ENCODE data around the gene RETREG3. TPM values are rescaled to one million over a fixed set of nuclear protein-coding genes. Genes with fewer than 3 reads are reported as not detected.
"Not testable (repeated sequence)": the region's sequence is repeated elsewhere in the genome, so short reads cannot be mapped to it uniquely, and the experiment has no call there.

The RETREG3 gene
- total RNA-seq, 1 donor from 2014 or later = 75.4 TPM

DNA sequence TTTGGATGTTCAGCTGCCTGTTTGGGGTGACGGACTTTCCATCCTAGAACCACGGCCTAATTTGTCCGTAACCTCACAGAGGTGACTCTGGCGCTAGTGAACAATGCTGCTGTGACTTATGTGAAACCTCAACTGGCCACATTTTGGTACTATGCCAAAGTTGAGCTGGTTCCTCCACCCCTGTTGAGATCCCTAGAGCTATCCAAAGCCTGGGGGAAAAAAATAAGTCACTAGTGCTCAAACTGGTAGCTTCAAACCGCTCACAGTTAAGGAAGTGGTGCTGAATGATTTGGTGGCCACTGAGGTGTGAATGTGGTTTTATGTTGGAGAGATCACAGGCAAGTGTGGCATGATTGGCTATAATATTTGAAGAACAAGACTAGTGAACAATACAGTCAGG lies 38.6 kb upstream of the RETREG3 start:
- no peaks in the 10 kb centered on the region for H3K9me3 ChIP-seq

DNA sequence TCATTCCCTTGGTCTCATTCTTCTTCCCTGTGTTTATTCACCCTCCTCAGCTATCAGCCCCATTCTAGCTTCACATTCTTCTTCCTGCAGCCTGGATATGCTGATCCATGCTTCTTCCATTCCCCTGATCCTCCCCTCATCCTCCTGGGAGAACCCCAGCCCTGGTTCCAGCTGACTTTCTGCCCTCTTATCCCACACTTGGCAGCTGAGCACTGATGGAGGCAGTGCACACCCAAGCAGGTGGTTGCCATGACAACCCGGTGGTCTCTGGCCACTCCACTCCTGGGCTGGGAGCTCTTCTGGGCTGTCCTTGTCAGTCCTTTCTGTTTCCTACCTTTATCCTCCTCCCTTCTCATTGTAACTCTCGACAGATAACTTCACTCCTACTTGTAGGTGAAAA lies 33.2 kb upstream of the RETREG3 start:
- no peaks in the 10 kb centered on the region for H3K4me1 ChIP-seq
- TF ChIP-seq POLR2A (IDR thresholded peaks at IDR 0.05) (no peak), POLR2AphosphoS5 (IDR thresholded peaks at IDR 0.05; ENCODE audit: insufficient read depth in 1 of 2, low read depth in 1 of 2) (no peak)
- TF ChIP-seq, protein P1, sequence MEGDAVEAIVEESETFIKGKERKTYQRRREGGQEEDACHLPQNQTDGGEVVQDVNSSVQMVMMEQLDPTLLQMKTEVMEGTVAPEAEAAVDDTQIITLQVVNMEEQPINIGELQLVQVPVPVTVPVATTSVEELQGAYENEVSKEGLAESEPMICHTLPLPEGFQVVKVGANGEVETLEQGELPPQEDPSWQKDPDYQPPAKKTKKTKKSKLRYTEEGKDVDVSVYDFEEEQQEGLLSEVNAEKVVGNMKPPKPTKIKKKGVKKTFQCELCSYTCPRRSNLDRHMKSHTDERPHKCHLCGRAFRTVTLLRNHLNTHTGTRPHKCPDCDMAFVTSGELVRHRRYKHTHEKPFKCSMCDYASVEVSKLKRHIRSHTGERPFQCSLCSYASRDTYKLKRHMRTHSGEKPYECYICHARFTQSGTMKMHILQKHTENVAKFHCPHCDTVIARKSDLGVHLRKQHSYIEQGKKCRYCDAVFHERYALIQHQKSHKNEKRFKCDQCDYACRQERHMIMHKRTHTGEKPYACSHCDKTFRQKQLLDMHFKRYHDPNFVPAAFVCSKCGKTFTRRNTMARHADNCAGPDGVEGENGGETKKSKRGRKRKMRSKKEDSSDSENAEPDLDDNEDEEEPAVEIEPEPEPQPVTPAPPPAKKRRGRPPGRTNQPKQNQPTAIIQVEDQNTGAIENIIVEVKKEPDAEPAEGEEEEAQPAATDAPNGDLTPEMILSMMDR (IDR thresholded peaks at IDR 0.05) = no peak
- no peaks in the 10 kb centered on the region for H3K9me3 ChIP-seq
- H3K36me3 ChIP-seq = no peaks in the 10 kb centered on the region
- DNase-seq (ENCODE audit: extremely low spot score in 2 of 2) = no peak
- no peak overlapping the region for H3K4me3 ChIP-seq
- intact Hi-C loops (cut with DNase I) = no loop called here
- no peaks in the 10 kb centered on the region for H3K27me3 ChIP-seq
- H3K27ac ChIP-seq = no peak overlapping the region

More for the DNA sequence above, 38.6 kb upstream of the RETREG3 start:
- intact Hi-C loops (cut with DNase I) = no loop called here
- no peak overlapping the region for H3K27ac ChIP-seq
- H3K36me3 ChIP-seq = no peaks in the 10 kb centered on the region
- TF ChIP-seq POLR2A (IDR thresholded peaks at IDR 0.05) (no peak), POLR2AphosphoS5 (IDR thresholded peaks at IDR 0.05; ENCODE audit: insufficient read depth in 1 of 2, low read depth in 1 of 2) (no peak)
- no peaks in the 10 kb centered on the region for H3K4me1 ChIP-seq
- no peaks in the 10 kb centered on the region for H3K27me3 ChIP-seq
- no peak for DNase-seq (ENCODE audit: extremely low spot score in 2 of 2)
- H3K4me3 ChIP-seq = no peak overlapping the region

DNA sequence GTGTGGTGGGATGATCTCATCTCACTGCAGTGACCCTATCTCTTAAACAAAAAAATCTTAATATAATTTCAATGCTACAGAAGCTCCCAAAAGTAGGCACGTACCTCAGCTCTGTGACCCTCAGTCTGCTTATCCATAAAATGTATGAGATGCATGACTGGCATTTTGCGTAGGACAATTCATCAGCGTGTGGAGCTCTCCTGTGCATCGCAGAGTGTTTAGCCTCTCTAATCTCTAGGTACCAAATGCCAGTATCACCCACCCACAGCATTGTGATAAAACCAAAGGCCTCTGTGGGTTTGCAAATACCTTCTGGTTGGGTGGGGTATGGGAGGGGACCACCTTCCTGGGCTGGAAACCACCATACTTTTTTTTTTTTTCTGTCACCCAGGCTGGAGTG lies 30.9 kb upstream of the RETREG3 start:
- Histone ChIP-seq H3K36me3 (no peaks in the 10 kb centered on the region), H3K27ac (no peak overlapping the region), H3K4me3 (no peak overlapping the region), H3K27me3 (no peaks in the 10 kb centered on the region), H3K4me1 (no peaks in the 10 kb centered on the region), H3K9me3 (no peaks in the 10 kb centered on the region)
- intact Hi-C loops (cut with DNase I) = no loop called here
- no peak for DNase-seq (ENCODE audit: extremely low spot score in 2 of 2)
- TF ChIP-seq POLR2AphosphoS5 (IDR thresholded peaks at IDR 0.05; ENCODE audit: insufficient read depth in 1 of 2, low read depth in 1 of 2) (no peak), POLR2A (IDR thresholded peaks at IDR 0.05) (no peak)

DNA sequence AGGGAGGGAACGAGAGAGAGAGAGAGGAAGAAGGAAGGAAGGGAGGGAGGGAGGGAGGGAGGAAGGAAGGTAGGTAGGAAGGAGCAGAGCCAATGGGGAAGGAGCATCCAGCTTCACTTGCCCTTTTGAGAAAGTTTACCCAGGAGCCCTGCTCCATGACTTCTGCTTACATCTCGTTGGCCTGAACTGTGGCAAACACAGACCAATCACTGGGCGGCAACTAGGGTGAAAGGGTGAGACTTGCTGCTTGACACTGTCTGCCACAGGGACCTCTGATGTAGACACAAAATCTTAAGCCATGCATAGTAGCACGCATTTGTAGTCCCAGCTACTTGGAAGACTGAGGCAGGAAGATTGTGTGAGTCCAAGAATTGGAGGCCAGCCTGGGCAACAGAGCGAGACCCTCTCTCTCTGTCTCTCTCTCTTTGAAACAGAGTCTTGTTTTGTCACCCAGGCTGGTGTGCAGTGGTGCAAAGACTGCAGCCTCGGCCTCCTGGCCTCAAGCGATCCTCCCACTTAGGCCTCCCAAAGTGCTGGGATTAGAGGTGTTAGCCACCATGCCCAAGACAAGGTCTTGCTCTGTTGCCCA lies 30.4 kb upstream of the RETREG3 start:
- Histone ChIP-seq H3K4me3 (no peak overlapping the region), H3K36me3 (no peaks in the 10 kb centered on the region), H3K4me1 (no peaks in the 10 kb centered on the region), H3K9me3 (no peaks in the 10 kb centered on the region), H3K27me3 (no peaks in the 10 kb centered on the region), H3K27ac (no peak overlapping the region)
- no peak for TF ChIP-seq POLR2A (IDR thresholded peaks at IDR 0.05)
- no peak for TF ChIP-seq POLR2AphosphoS5 (IDR thresholded peaks at IDR 0.05; ENCODE audit: insufficient read depth in 1 of 2, low read depth in 1 of 2)
- DNase-seq (ENCODE audit: extremely low spot score in 2 of 2) = no peak
- intact Hi-C loops (cut with DNase I) = no loop called here

DNA sequence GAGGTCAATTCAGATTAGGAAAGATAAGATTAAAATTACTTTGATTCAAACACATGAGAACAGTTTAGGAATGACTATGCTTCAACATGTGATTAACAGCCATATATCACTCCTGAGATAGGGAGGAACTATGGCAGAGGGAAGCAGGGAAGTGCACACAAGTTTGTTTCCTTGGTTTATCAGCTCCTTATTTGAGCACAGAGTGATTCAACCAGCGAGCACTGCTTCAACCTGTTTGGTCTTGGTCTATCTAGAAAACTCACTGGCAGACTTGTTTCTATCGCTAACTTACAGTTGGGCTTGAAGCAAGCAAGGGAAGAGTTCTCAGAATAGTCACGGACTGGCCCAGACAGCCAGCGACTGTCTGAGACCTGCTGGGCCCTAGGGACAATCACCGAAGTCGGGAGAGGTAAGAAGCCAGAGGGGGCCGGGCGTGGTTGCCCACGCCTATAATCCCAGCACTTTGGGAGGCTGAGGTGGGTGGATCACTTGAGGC lies 23.8 kb upstream of the RETREG3 start:
- Histone ChIP-seq H3K9me3 (no peaks in the 10 kb centered on the region), H3K36me3 (no peaks in the 10 kb centered on the region), H3K4me1 (no peaks in the 10 kb centered on the region), H3K27me3 (no peaks in the 10 kb centered on the region), H3K27ac (peak overlapping the region; percentile 27), H3K4me3 (no peak overlapping the region)
- intact Hi-C loops (cut with DNase I) = no loop called here
- TF ChIP-seq POLR2AphosphoS5 (IDR thresholded peaks at IDR 0.05; ENCODE audit: insufficient read depth in 1 of 2, low read depth in 1 of 2) (peak in 1 of 2 donors; percentile 84), POLR2A (IDR thresholded peaks at IDR 0.05) (no peak)
- TF ChIP-seq, protein P1 (IDR thresholded peaks at IDR 0.05) = no peak
- no peak for DNase-seq (ENCODE audit: extremely low spot score in 2 of 2)

DNA sequence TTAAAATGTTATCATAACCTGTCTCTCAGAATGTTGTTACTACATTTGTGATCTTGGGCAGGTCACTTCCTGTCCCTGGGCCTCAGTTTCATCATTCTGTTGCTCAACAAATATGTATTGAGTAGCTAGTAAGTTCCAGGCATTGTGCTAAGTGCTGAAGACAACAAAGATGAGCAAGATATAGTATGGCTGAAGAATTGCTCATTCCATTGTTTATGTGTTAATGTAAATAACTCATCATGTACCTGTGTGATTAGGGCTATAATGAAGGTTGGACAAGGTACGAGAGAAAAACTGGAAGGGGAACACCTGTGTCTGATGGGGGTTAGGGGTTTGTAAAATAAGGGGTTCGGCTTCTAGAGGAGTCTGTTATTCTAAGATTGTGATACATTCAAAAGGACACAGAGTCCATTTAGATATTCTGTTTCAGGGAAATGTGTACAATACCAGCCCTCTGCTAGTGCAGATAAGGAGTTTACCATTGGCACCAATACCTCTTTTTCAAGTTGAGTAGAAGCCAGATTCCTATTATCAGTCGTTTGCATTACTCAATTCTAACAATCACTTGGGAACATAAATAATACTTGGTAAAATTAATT lies 20.3 kb upstream of the RETREG3 start:
- DNase-seq (ENCODE audit: extremely low spot score in 2 of 2) = no peak
- no peaks in the 10 kb centered on the region for H3K27me3 ChIP-seq
- no peak overlapping the region for H3K4me3 ChIP-seq
- TF ChIP-seq POLR2AphosphoS5 (IDR thresholded peaks at IDR 0.05; ENCODE audit: insufficient read depth in 1 of 2, low read depth in 1 of 2) = peak in 1 of 2 donors; percentile 70
- TF ChIP-seq POLR2A (IDR thresholded peaks at IDR 0.05) = no peak
- no peaks in the 10 kb centered on the region for H3K36me3 ChIP-seq
- H3K4me1 ChIP-seq = peaks cover 2% of the 10 kb centered on the region
- H3K9me3 ChIP-seq = no peaks in the 10 kb centered on the region
- H3K27ac ChIP-seq = no peak overlapping the region
- intact Hi-C loops (cut with DNase I) = no loop called here

DNA sequence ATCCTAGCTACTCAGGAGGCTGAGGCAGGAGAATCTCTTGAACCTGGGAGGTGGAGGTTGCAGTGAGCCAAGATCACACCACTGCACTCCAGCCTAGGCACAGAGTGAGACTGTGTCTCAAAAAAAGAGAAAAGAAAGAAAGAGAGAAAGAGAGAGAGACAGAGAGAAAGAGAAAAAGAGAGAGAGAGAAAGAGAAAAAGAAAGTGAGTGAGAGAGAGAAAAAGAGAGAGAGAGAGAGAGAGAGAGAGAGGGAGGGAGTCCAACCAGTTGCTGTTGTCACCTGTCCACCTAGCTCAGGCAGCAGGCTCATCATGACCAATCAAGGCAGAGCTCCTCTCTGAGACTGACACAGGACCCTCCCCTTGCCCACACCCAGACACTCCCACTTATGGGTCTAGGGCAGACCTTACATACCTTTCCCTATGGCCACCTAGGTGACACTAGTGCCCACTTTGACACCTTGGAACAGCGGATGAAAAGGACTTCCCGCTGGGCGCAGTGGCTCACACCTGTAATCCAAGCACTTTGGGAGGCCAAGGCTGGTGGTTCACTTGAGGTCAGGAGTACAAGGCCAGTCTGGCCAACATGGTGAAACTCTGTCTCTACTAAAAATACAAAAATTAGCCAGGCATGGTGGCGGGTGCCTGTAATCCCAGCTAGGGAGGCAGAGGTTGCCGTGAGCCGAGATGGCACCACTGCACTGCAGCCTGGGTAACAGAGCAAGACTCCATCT lies 18.0 kb upstream of the RETREG3 start:
- intact Hi-C loops (cut with DNase I); H3K4me1 ChIP-seq; H3K27ac ChIP-seq; H3K36me3 ChIP-seq; H3K27me3 ChIP-seq; DNase-seq (ENCODE audit: extremely low spot score in 2 of 2); H3K4me3 ChIP-seq; H3K9me3 ChIP-seq: not testable (repeated sequence)
